IMR-90 (cell line): ENCODE results near the gene ZFYVE28. TPM values are rescaled to one million over a fixed set of nuclear protein-coding genes. Genes with fewer than 3 reads are reported as not detected.

Source experiments
- ATAC-seq: fragments of 200-7000 bp; cut with Tn5 transposase; 2 replicates; pipeline ENCODE4 v1.9.1; 2020; ENCODE audit warnings: low read depth, mild to moderate bottlenecking, moderate library complexity
- BruUV-seq: library from RNA; stranded (reverse); fragments of 400-500 nt; replicated peaks from 2 replicates; lab custom pipeline; 2021; lab: Mats Ljungman, UMichigan
- CTCF ChIA-PET: fragments of 300-600 bp; formaldehyde crosslinking; extraction: SDS; loops from one replicate; lab custom pipeline; 2021; ENCODE audit warnings: antibody characterized with exemption; lab: Yijun Ruan, JAX
- POLR2A ChIA-PET: fragments of 300-600 bp; sonication (Branson Sonifier 250); formaldehyde crosslinking; loops from one replicate; lab custom pipeline; 2022; ENCODE audit warnings: antibody characterized with exemption; ENCODE audit not compliant: unreplicated experiment; lab: Charles Lee
- DNase-seq: peaks from one replicate; pipeline ENCODE4 v3.0.0; 2013
- H2AFZ ChIP-seq: replicated peaks from 2 replicates; pipeline ENCODE3; 2013; ENCODE audit warnings: low read length, mild to moderate bottlenecking; ENCODE audit not compliant: poor library complexity
- H2AK5ac ChIP-seq: 2 replicates; pipeline ENCODE4 v1.6.1; 2013; ENCODE audit warnings: low read depth, low read length, inconsistent platforms
- H2AK9ac ChIP-seq: replicated peaks from 2 replicates; pipeline ENCODE3; 2013; ENCODE audit warnings: mild to moderate bottlenecking, low read depth, low read length, moderate library complexity; ENCODE audit not compliant: poor library complexity
- H2BK120ac ChIP-seq: 2 replicates; pipeline ENCODE4 v1.6.1; 2013; ENCODE audit warnings: low read depth, low read length, inconsistent platforms
- H2BK15ac ChIP-seq: 3 replicates; pipeline ENCODE4 v1.6.1; 2013; ENCODE audit warnings: low read depth, low read length, inconsistent platforms
- H2BK20ac ChIP-seq: 2 replicates; pipeline ENCODE4 v1.6.1; 2013; ENCODE audit warnings: low read depth, mild to moderate bottlenecking, inconsistent platforms, low read length, moderate library complexity
- H2BK5ac ChIP-seq: 2 replicates; pipeline ENCODE4 v1.6.1; 2013; ENCODE audit warnings: mild to moderate bottlenecking, low read depth, low read length, inconsistent platforms; ENCODE audit not compliant: poor library complexity, severe bottlenecking
- H3K14ac ChIP-seq: replicated peaks from 2 replicates; pipeline ENCODE4 v1.6.1; 2013; ENCODE audit warnings: low read depth, low read length, inconsistent platforms
- H3K18ac ChIP-seq: 2 replicates; pipeline ENCODE4 v1.6.1; 2013; ENCODE audit warnings: low read depth, low read length, control low read depth
- H3K23ac ChIP-seq: 2 replicates; pipeline ENCODE4 v1.6.1; 2013; ENCODE audit warnings: low read depth, low read length, inconsistent platforms
- H3K27ac ChIP-seq: 2 replicates; pipeline ENCODE4 v1.5.1; 2013; ENCODE audit warnings: mild to moderate bottlenecking, control low read depth, low read length; ENCODE audit not compliant: insufficient read depth
- H3K27me3 ChIP-seq: 2 replicates; pipeline ENCODE4 v1.6.1; 2013; ENCODE audit warnings: low read length; ENCODE audit not compliant: control insufficient read depth, insufficient read depth
- H3K36me3 ChIP-seq: 2 replicates; pipeline ENCODE4 v1.6.1; 2013; ENCODE audit warnings: low read length, mixed read lengths; ENCODE audit not compliant: control insufficient read depth, insufficient read depth
- H3K4ac ChIP-seq: 2 replicates; pipeline ENCODE4 v1.6.1; 2013; ENCODE audit warnings: low read depth, low read length, inconsistent platforms
- H3K4me1 ChIP-seq: 2 replicates; pipeline ENCODE4 v1.6.1; 2013; ENCODE audit warnings: low read length, mixed read lengths; ENCODE audit not compliant: control insufficient read depth, insufficient read depth
- H3K4me2 ChIP-seq: 2 replicates; pipeline ENCODE4 v1.6.1; 2013; ENCODE audit warnings: low read depth, mild to moderate bottlenecking, control low read depth, low read length, moderate library complexity
- H3K4me3 ChIP-seq: 2 replicates; pipeline ENCODE4 v1.5.1; 2013; ENCODE audit warnings: low read depth, mild to moderate bottlenecking, control low read depth, low read length, moderate library complexity; ENCODE audit not compliant: insufficient read depth
- H3K56ac ChIP-seq: 2 replicates; pipeline ENCODE4 v1.6.1; 2013; ENCODE audit warnings: low read length, inconsistent platforms; ENCODE audit not compliant: insufficient read depth; ENCODE audit errors: extremely low read depth
- H3K79me1 ChIP-seq, 2 experiments: 2 replicates each; pipeline ENCODE4 v1.6.1; 2013; ENCODE audit warnings: low read length in 2 of 2, inconsistent platforms in 1 of 2, low read depth in 1 of 2
- H3K9ac ChIP-seq: 2 replicates; pipeline ENCODE4 v1.6.1; 2013; ENCODE audit warnings: low read depth, low read length, control low read depth
- H3K9me1 ChIP-seq: 2 replicates; pipeline ENCODE4 v1.6.1; 2013; ENCODE audit warnings: low read length, inconsistent platforms; ENCODE audit not compliant: insufficient read depth
- H3K9me3 ChIP-seq: 2 replicates; pipeline ENCODE4 v1.6.1; 2013; ENCODE audit warnings: low read length; ENCODE audit not compliant: control insufficient read depth, insufficient read depth
- H4K20me1 ChIP-seq: 2 replicates; pipeline ENCODE4 v1.6.1; 2013; ENCODE audit warnings: low read length, inconsistent platforms; ENCODE audit not compliant: insufficient read depth
- H4K5ac ChIP-seq: 2 replicates; pipeline ENCODE4 v1.6.1; 2013; ENCODE audit warnings: mild to moderate bottlenecking, low read depth, low read length, control low read depth
- H4K8ac ChIP-seq, 2 experiments: 2 replicates each; pipeline ENCODE4 v1.6.1; 2013; ENCODE audit warnings: low read depth in 2 of 2, low read length in 2 of 2, control low read depth in 1 of 2, inconsistent platforms in 1 of 2
- H4K91ac ChIP-seq: 2 replicates; pipeline ENCODE4 v1.6.1; 2013; ENCODE audit warnings: low read depth, low read length, inconsistent platforms; ENCODE audit not compliant: insufficient read depth
- BHLHE40 ChIP-seq: fragments of 150-350 bp; IDR thresholded peaks from 2 replicates; pipeline ENCODE4 v1.6.1; 2016; ENCODE audit warnings: mild to moderate bottlenecking, low read depth, low read length
- CHD1 ChIP-seq: IDR thresholded peaks from 2 replicates; pipeline ENCODE4 v1.6.1; 2012; ENCODE audit warnings: low read depth, low read length, improper control_type of control experiment
- FOS ChIP-seq: fragments of 150-350 bp; IDR thresholded peaks from 2 replicates; pipeline ENCODE4 v1.6.1; 2016; ENCODE audit warnings: low read depth, low read length
- MAFK ChIP-seq: IDR thresholded peaks from 2 replicates; pipeline ENCODE4 v1.6.1; 2012; ENCODE audit warnings: low read depth, low read length, improper control_type of control experiment
- MAZ ChIP-seq: IDR thresholded peaks from 2 replicates; pipeline ENCODE4 v1.6.1; 2012; ENCODE audit warnings: low read depth, mild to moderate bottlenecking, low read length, improper control_type of control experiment, moderate library complexity, borderline replicate concordance
- MXI1 ChIP-seq: IDR thresholded peaks from 2 replicates; pipeline ENCODE4 v1.6.1; 2012; ENCODE audit warnings: low read depth, mild to moderate bottlenecking, low read length, moderate library complexity, borderline replicate concordance
- NFE2L2 ChIP-seq: fragments of 150-350 bp; IDR thresholded peaks from 2 replicates; pipeline ENCODE4 v1.6.1; 2016; ENCODE audit warnings: low read depth, mild to moderate bottlenecking, low read length
- POLR2A ChIP-seq: IDR thresholded peaks from 2 replicates; pipeline ENCODE4 v1.6.1; 2012; ENCODE audit warnings: mild to moderate bottlenecking, low read depth, low read length
- RAD21 ChIP-seq: IDR thresholded peaks from 2 replicates; pipeline ENCODE4 v1.6.1; 2012; ENCODE audit warnings: low read length, improper control_type of control experiment
- RCOR1 ChIP-seq: IDR thresholded peaks from 2 replicates; pipeline ENCODE4 v1.6.1; 2012; ENCODE audit warnings: mild to moderate bottlenecking, low read length, improper control_type of control experiment; ENCODE audit not compliant: insufficient replicate concordance
- RFX5 ChIP-seq: IDR thresholded peaks from 2 replicates; pipeline ENCODE4 v1.8.0; 2012; ENCODE audit warnings: low read depth, mild to moderate bottlenecking, low read length, moderate library complexity
- WGBS, 2 experiments: methylation state at CpG; one replicate each; pipeline versions ENCODE4 v1.1.5 to v1.1.7; 2013; ENCODE audit warnings: missing lambda C conversion rate in 2 of 2; ENCODE audit not compliant: insufficient read length in 1 of 2; ENCODE audit errors: extremely low coverage in 2 of 2; 5-methylcytosine and 5-hydroxymethylcytosine counted together
- dilution Hi-C: fragments of 300-500 bp; cut with HindIII; formaldehyde crosslinking; loops from one replicate; pipeline ENCODE4 v1.14.3; 2018; ENCODE audit warnings: low sequenced_read_pairs; ENCODE audit not compliant: unreplicated experiment
- in situ Hi-C: fragments of 300-500 bp; cut with MboI; formaldehyde crosslinking; loops from 3 replicates; pipeline ENCODE4 v1.14.3; 2019; ENCODE audit warnings: low sequenced_read_pairs, inconsistent platforms, mixed read lengths
- intact Hi-C: fragments of 100-400 bp; cut with micrococcal nuclease; formaldehyde crosslinking; loops from 2 replicates; pipeline ENCODE4 v1.10.0; 2022
- polyA plus RNA-seq, 3 experiments: library from polyadenylated mRNA; depleted of rRNA; stranded (reverse); fragments of >200 nt; gene quantifications; 2 replicates each; pipeline ENCODE4 v1.2.3, GENCODE V29; 2012; ENCODE audit warnings: low replicate concordance in 1 of 3
- total RNA-seq: library from RNA; depleted of rRNA; stranded (reverse); fragments of >200 nt; gene quantifications from 2 replicates; pipeline ENCODE4 v1.2.3, GENCODE V29; 2012
- TF ChIP-seq, protein P1 (sequence below): fragments of 150-350 bp; IDR thresholded peaks from 2 replicates; pipeline ENCODE4 v1.6.1; 2016; ENCODE audit warnings: low read depth, mild to moderate bottlenecking, low read length, moderate library complexity, borderline replicate concordance
- TF ChIP-seq, protein P2 (sequence below): fragments of 150-350 bp; IDR thresholded peaks from 2 replicates; pipeline ENCODE4 v1.6.1; 2017; ENCODE audit warnings: mild to moderate bottlenecking, antibody characterized with exemption, low read length, low read depth

ZFYVE28 gene
- total and polyA plus RNA-seq, 2 of the 4 experiments (the other 2 are of a cell fraction): 0.36 to 1.2 TPM

DNA sequence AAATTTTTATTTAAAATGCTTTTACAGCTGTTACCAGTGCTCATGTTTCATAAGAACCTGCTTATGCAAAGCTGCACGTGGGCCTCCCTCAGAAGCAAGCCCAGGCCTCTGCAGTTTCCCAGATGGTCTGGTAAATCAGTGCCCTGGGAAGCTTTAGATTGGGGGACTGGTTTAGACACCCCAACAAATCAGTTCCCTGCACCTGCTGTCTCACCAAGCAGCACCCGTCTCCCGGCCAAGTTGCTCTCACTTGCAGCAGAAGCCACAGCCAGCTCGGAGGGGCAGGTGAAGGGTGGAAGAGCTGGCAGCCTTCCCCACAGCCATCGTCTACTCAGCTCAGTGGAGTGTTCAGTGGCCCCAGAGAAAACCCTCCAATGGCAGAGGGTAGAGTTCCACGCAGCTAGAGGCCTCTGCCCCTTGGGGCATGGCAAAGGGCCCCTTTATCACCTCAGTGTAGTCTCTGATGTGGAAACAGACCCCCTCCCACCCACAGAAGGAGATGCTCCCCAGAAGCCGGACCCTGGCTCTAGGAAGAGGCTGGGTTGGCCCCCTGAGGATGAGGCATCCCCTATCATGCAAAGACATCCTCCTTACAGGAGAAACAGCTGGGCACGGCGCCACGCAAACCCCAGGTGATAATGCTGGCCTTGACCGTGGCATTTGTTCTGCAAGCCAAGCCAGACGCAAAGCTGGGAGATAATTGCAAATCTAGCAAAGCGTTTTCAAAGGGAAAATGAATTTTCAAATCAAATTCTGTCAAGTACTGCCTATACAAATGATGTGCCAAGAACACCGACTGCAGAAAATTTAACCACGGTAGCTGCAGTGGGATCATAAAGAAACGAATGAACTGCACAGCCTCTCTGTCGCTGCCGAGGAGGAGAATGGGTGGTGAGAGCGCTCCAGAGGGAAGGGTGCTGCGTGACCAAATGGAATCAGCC lies 51.9 kb downstream of the ZFYVE28 start (continued):
- TF ChIP-seq MXI1: no peak

DNA sequence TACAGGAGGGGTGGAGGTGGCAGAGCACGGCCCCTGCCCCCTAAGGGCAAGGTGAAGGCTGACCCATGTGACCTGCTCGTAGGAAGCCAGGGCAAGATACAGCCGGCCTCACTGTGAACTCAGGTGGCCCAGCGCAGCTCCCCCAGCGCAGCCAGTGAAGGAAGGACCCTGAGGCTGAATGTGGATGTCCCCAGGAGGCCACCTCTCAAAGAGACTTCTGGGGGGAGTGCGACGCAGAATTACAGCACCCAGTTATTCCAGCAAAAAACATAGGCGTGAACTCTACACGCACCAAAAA lies 52.6 kb downstream of the ZFYVE28 start:
- H3K23ac ChIP-seq: no peak overlapping the region
- TF ChIP-seq CHD1 (no peak), MAFK (no peak), NFE2L2 (no peak), RCOR1 (no peak), RAD21 (no peak), FOS (no peak), MAZ (no peak), RFX5 (no peak), MXI1 (no peak), POLR2A (no peak), BHLHE40 (no peak)
- TF ChIP-seq, protein P1, sequence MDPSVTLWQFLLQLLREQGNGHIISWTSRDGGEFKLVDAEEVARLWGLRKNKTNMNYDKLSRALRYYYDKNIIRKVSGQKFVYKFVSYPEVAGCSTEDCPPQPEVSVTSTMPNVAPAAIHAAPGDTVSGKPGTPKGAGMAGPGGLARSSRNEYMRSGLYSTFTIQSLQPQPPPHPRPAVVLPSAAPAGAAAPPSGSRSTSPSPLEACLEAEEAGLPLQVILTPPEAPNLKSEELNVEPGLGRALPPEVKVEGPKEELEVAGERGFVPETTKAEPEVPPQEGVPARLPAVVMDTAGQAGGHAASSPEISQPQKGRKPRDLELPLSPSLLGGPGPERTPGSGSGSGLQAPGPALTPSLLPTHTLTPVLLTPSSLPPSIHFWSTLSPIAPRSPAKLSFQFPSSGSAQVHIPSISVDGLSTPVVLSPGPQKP: no peak
- TF ChIP-seq, protein P2, sequence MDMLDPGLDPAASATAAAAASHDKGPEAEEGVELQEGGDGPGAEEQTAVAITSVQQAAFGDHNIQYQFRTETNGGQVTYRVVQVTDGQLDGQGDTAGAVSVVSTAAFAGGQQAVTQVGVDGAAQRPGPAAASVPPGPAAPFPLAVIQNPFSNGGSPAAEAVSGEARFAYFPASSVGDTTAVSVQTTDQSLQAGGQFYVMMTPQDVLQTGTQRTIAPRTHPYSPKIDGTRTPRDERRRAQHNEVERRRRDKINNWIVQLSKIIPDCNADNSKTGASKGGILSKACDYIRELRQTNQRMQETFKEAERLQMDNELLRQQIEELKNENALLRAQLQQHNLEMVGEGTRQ: no peak

More for the DNA sequence above, 52.6 kb downstream of the ZFYVE28 start:
- Histone ChIP-seq H4K91ac (no peak overlapping the region), H3K18ac (no peak overlapping the region), H3K4me2 (no peak overlapping the region), H2AK9ac (no peak overlapping the region), H3K9me1 (no peaks in the 10 kb centered on the region), H3K79me1 (no peaks in the 10 kb centered on the region), H3K14ac (no peak overlapping the region), H3K9me3 (peaks cover 9% of the 10 kb centered on the region; the same call in 1 of the 2 replicates), H3K27me3 (peaks cover 28% of the 10 kb centered on the region), H2BK5ac (no peak overlapping the region), H3K4me1 (no peaks in the 10 kb centered on the region), H2AK5ac (no peak overlapping the region), H4K5ac (no peak overlapping the region), H3K4me3 (no peak overlapping the region), H3K4ac (no peak overlapping the region), H3K56ac (no peak overlapping the region), H3K9ac (no peak overlapping the region), H4K8ac (no peak overlapping the region), H3K36me3 (no peaks in the 10 kb centered on the region), H2BK15ac (no peak overlapping the region), H2AFZ (no peak overlapping the region), H3K27ac (no peak overlapping the region), H2BK20ac (no peak overlapping the region), H4K20me1 (no peaks in the 10 kb centered on the region), H2BK120ac (no peak overlapping the region)
- ChIA-PET POLR2A (no interaction called here), CTCF (interaction anchor here (0.9 kb wide), 1 partner anchor 13 kb away, joined by 3 read pairs; no protein-coding TSS in a partner anchor)
- BruUV-seq: no TSS peak
- WGBS, 2 experiments: 98% methylated on average over 8 of the region's 9 CpGs; no CpG with 5 or more reads in 1 of the 2 experiments
- in situ Hi-C loops (no loop called here), intact Hi-C loops (no loop called here), dilution Hi-C loops (no loop called here)
- DNase-seq (no peak), ATAC-seq (no peak)
